ENCODE results near the gene CLEC2L. TPM values are rescaled to one million over a fixed set of nuclear protein-coding genes. Genes with fewer than 3 reads are reported as not detected.

The CLEC2L gene
- total RNA-seq, 1 donor from 2014 or later = 0.38 TPM

GRCh38 chr7:139538881-139539635, 15.6 kb downstream of the CLEC2L start:
- Mint-ChIP-seq H3K27me3 (ENCODE audit: low read depth) (peaks cover 26% of the 10 kb centered on the region), H3K4me3 (no peak overlapping the region), H3K36me3 (no peaks in the 10 kb centered on the region), H3K4me1 (no peaks in the 10 kb centered on the region), H3K27ac (no peak overlapping the region), H3K9me3 (no peaks in the 10 kb centered on the region)
- TF ChIP-seq CTCF (IDR thresholded peaks at IDR 0.05; ENCODE audit: unreplicated experiment) = no peak
- no peak for DNase-seq (ENCODE audit: low spot score in 2 of 2, unreplicated experiment in 2 of 2)

GRCh38 chr7:139540203-139540602, 16.7 kb downstream of the CLEC2L start:
- H3K9me3 Mint-ChIP-seq = no peaks in the 10 kb centered on the region
- peaks cover 17% of the 10 kb centered on the region for H3K27me3 Mint-ChIP-seq (ENCODE audit: low read depth)
- no peak overlapping the region for H3K27ac Mint-ChIP-seq
- no peak overlapping the region for H3K4me3 Mint-ChIP-seq
- TF ChIP-seq CTCF (IDR thresholded peaks at IDR 0.05; ENCODE audit: unreplicated experiment) = no peak
- no peaks in the 10 kb centered on the region for H3K4me1 Mint-ChIP-seq
- H3K36me3 Mint-ChIP-seq = no peaks in the 10 kb centered on the region
- no peak for DNase-seq (ENCODE audit: low spot score in 2 of 2, unreplicated experiment in 2 of 2)

GRCh38 chr7:139541600-139542307, 18.3 kb downstream of the CLEC2L start:
- no peak for TF ChIP-seq CTCF (IDR thresholded peaks at IDR 0.05; ENCODE audit: unreplicated experiment)
- no peak for DNase-seq (ENCODE audit: low spot score in 2 of 2, unreplicated experiment in 2 of 2)
- Mint-ChIP-seq H3K9me3 (no peaks in the 10 kb centered on the region), H3K4me1 (no peaks in the 10 kb centered on the region), H3K27ac (no peak overlapping the region), H3K36me3 (no peaks in the 10 kb centered on the region), H3K4me3 (no peak overlapping the region), H3K27me3 (ENCODE audit: low read depth) (peaks cover 15% of the 10 kb centered on the region)

- Mint-ChIP-seq H3K4me3 (no peak overlapping the region), H3K36me3 (no peaks in the 10 kb centered on the region), H3K4me1 (no peaks in the 10 kb centered on the region), H3K9me3 (no peaks in the 10 kb centered on the region), H3K27ac (no peak overlapping the region), H3K27me3 (ENCODE audit: low read depth) (peaks cover 15% of the 10 kb centered on the region)
- no peak for TF ChIP-seq CTCF (IDR thresholded peaks at IDR 0.05; ENCODE audit: unreplicated experiment)
- DNase-seq (ENCODE audit: low spot score in 2 of 2, unreplicated experiment in 2 of 2) = no peak
Observed at GRCh38 chr7:139542308-139543151, 19.0 kb downstream of the CLEC2L start.

GRCh38 chr7:139543801-139544603, 20.5 kb downstream of the CLEC2L start:
- H3K27me3 Mint-ChIP-seq (ENCODE audit: low read depth) = peaks cover 15% of the 10 kb centered on the region
- H3K27ac Mint-ChIP-seq = no peak overlapping the region
- no peak for DNase-seq (ENCODE audit: low spot score in 2 of 2, unreplicated experiment in 2 of 2)
- no peak overlapping the region for H3K4me3 Mint-ChIP-seq
- no peaks in the 10 kb centered on the region for H3K36me3 Mint-ChIP-seq
- H3K9me3 Mint-ChIP-seq = no peaks in the 10 kb centered on the region
- TF ChIP-seq CTCF (IDR thresholded peaks at IDR 0.05; ENCODE audit: unreplicated experiment) = no peak
- no peaks in the 10 kb centered on the region for H3K4me1 Mint-ChIP-seq

All from mesothelial cell of epicardium (in vitro differentiated cells).